ENCODE data around the gene FOSB. TPM values are rescaled to one million over a fixed set of nuclear protein-coding genes. Genes with fewer than 3 reads are reported as not detected.

The FOSB gene
- total RNA-seq, 2 donors from 2014 or later = 17.8 to 19.7 TPM

DNA sequence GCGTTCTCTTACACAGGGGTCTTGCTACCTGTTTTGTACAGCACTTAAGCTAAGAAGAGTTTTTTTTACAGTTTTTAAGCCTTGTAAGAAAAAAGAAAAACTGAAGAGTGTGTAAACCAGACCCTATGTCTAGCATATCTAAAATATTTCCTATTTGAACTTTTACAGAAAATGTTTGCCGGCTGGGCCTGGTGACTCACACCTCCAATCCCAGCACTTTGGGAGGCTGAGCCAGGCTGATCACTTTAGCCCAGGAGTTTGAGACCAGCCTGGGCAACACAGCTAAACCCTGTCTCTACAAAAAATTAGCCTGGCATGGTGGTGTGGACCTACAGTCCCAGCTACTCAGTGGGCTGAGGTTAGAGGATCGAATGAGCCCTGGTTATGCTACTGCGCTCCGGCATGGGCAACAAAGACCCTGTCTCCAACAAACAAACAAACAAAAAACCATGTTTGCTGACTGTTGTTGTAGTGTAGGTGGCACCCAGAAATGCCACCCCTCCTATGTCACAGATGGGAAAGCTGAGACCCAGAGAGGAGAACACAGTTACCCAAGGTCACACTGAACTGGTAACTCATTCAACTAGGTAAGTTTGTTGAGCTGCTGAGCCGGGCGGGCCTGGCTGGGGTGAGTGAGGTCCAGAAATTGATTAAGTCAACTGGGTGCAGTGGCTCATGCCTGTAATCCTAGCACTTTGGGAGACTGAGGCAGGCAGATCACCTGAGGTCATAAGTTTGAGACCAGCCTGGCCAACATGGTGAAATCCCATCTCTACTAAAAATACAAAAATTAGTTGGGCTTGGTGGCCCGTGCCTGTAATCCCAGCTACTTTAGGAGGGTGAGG, 37.6 kb downstream of the FOSB start:
- peaks cover 0 to 18% of the 10 kb centered on the region in 2 donors for H3K4me1 ChIP-seq
- TF ChIP-seq, protein P1, sequence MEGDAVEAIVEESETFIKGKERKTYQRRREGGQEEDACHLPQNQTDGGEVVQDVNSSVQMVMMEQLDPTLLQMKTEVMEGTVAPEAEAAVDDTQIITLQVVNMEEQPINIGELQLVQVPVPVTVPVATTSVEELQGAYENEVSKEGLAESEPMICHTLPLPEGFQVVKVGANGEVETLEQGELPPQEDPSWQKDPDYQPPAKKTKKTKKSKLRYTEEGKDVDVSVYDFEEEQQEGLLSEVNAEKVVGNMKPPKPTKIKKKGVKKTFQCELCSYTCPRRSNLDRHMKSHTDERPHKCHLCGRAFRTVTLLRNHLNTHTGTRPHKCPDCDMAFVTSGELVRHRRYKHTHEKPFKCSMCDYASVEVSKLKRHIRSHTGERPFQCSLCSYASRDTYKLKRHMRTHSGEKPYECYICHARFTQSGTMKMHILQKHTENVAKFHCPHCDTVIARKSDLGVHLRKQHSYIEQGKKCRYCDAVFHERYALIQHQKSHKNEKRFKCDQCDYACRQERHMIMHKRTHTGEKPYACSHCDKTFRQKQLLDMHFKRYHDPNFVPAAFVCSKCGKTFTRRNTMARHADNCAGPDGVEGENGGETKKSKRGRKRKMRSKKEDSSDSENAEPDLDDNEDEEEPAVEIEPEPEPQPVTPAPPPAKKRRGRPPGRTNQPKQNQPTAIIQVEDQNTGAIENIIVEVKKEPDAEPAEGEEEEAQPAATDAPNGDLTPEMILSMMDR (IDR thresholded peaks at IDR 0.05) = no peak

DNA sequence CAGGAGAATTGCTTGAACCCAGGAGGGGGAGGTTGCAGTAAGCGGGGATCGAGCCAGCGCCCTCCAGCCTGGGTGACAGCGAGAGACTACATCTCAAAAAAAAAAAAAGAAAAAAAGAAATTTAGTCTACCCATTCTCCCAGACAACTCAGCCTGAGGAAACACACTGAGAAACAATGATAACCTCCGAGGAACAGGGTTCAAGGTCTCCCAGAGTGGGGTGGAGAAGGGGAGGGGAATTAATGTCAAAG, 38.1 kb downstream of the FOSB start:
- TF ChIP-seq, protein P1 (IDR thresholded peaks at IDR 0.05) = no peak
- Histone ChIP-seq H3K9me3 (no peaks in the 10 kb centered on the region), H3K27me3 (no peaks in the 10 kb centered on the region), H3K4me3 (peak overlapping the region; percentile 99 to 100), H3K36me3 (no peaks in the 10 kb centered on the region), H3K27ac (peak overlapping the region; percentile 95 to 96), H3K4me1 (peaks cover 0 to 22% of the 10 kb centered on the region in 2 donors)
- DNase-seq (ENCODE audit: low spot score) = no peak

More for the DNA sequence above, 37.6 kb downstream of the FOSB start:
- Histone ChIP-seq H3K9me3 (no peaks in the 10 kb centered on the region), H3K27ac (peak overlapping the region; percentile 95 to 96), H3K27me3 (no peaks in the 10 kb centered on the region), H3K36me3 (no peaks in the 10 kb centered on the region), H3K4me3 (no peak overlapping the region)
- no peak for DNase-seq (ENCODE audit: low spot score)

DNA sequence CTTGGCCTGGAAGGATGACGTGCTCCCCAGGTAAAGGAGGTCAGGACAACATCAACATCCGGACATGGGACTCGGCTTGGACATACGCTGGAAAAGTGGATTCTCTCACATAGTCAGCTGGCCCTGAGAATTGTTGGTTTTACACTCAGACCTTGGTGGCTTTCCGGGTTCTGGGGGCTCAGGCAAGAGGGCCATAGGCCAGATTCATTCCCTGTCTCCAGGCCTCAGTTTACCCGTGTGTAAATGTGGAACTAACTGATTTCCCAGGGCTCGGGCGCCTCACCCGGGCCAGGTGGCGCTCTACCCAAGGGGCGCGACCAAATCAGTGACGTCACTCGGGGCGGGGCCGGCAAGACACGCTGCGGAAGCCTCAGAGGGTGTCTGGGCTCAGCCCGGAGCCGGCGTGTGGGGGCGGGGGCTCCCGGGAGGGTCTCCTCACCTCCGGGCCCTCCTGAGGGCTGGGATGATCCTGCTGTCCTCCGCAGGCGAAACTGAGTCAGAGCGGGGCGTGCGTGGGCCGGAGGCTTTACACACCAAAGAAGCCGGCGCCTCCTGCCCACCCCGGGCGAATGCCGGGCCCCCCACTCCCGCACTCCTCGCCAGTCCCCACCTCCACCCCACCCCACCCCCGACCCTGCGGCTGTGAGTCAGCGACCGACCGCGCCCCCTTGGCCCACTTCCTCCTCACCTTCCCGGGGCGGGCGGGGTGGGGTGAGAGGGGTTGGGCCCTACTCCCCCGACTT, 38.6 kb downstream of the FOSB start:
- no peaks in the 10 kb centered on the region for H3K9me3 ChIP-seq
- TF ChIP-seq, protein P1 (IDR thresholded peaks at IDR 0.05) = peak in 1 of 2 donors; percentile 71
- peaks cover 0 to 24% of the 10 kb centered on the region in 2 donors for H3K4me1 ChIP-seq
- H3K27ac ChIP-seq = peak overlapping the region; percentile 95 to 96
- H3K27me3 ChIP-seq = no peaks in the 10 kb centered on the region
- H3K4me3 ChIP-seq = peak overlapping the region; percentile 99 to 100
- DNase-seq (ENCODE audit: low spot score) = peak; percentile 94
- no peaks in the 10 kb centered on the region for H3K36me3 ChIP-seq

DNA sequence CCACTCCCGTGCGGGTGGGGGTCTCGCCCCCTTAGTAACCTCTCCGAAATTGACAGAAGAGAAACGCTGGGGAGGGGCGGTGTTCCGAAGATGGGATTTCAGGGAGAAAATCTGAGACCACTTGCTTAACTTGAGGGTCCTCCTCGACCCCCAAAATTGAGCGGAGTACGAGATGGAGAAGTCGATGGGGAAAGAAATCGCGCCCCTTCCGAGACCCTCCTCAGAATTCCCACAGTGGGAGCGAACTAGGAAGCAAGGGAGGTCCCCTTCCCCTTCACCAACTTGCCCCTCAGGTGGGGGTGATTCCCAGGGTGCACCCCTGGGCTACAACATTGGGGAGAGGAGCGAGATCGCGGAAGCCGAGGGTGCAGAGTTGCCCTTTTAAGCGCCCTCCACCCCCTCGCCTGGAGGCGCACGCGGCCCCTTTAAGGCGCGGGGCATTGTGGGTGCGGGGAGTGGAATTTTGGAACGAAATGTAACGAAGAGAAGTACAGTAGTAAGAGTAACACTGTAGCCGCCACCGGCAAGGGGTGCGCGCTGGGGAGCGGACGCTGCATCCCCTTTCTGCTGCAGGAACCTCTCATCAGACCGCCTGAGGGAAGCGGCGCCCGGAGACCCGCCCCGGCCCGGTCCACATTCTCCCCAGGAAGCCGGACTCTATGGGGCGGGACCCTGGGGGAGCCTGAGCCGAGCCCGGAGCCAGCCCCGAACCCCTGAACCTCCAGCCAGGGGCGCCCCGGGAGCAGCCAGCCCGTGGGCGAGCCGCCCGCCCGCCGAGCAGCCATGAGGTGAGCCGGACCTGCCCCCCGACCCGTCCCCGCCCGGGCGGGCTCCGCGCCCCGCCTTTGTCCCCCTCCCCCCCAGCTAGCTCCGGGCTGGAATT, 39.4 kb downstream of the FOSB start, which contains the start of gene VASP:
Gene VASP (plus strand): TSS at position 491 of the 883 bp plus-strand sequence. CDS start 293 bp downstream, at position 784.
- DNase-seq (ENCODE audit: low spot score) = peak; percentile 87
- Histone ChIP-seq H3K4me1 (peaks cover 0 to 32% of the 10 kb centered on the region in 2 donors), H3K27ac (peak within 1 kb of the TSS; percentile 95 to 96), H3K27me3 (no peaks in the 10 kb centered on the region), H3K9me3 (no peaks in the 10 kb centered on the region), H3K4me3 (peak within 1 kb of the TSS; percentile 99 to 100), H3K36me3 (no peaks in the 10 kb centered on the region)
- TF ChIP-seq, protein P1 (IDR thresholded peaks at IDR 0.05) = no peak

DNA sequence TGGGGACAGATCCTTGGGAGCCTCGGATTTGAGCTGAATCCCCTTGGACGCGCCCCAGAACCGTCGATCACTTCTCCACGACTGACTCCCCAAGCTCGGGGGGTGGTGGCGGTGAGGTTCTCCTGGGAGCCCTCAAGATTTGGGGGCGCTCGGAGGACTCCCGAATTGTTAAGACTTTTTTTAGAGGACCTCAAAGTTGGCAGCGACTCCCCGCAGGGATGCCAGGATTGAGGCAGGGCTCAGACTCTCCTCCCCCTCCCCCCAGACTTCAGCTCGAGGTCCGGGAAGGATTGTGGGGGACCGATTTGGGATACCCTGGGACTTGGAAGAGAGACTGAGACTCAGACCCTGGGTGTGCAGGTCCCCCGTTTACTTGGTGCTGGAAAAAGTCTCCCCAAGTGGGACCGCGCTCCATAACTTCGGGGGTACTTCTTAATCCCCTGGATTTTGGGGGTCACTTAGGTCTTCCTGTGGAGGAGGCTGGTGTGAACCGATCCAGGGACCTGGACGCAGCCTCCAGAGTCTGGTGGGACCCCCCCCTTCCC, 40.1 kb downstream of the FOSB start:
- Histone ChIP-seq H3K27ac (peak overlapping the region; percentile 95 to 96), H3K27me3 (no peaks in the 10 kb centered on the region), H3K36me3 (no peaks in the 10 kb centered on the region), H3K4me1 (peaks cover 0 to 39% of the 10 kb centered on the region in 2 donors), H3K9me3 (no peaks in the 10 kb centered on the region), H3K4me3 (peak overlapping the region; percentile 99 to 100)
- TF ChIP-seq, protein P1 (IDR thresholded peaks at IDR 0.05) = no peak
- DNase-seq (ENCODE audit: low spot score) = no peak

Measured in right atrium auricular region (tissue), 2 donors.